Caco-2 (cell line): ENCODE measurements around the gene EPGN. TPM values are rescaled to one million over a fixed set of nuclear protein-coding genes. Genes with fewer than 3 reads are reported as not detected.

Experiments used
- BruUV-seq: library from RNA; stranded (reverse); fragments of 400-500 nt; replicated peaks from 2 replicates; lab custom pipeline; 2021; lab: Mats Ljungman, UMichigan
- CTCF ChIA-PET: fragments of 300-600 bp; sonication (Branson Sonifier 250); formaldehyde crosslinking; loops from one replicate; lab custom pipeline; 2022; ENCODE audit warnings: antibody characterized with exemption; lab: Charles Lee
- POLR2A ChIA-PET: fragments of 300-600 bp; sonication (Branson Sonifier 250); formaldehyde crosslinking; loops from one replicate; lab custom pipeline; 2022; ENCODE audit warnings: antibody characterized with exemption; lab: Charles Lee
- DNase-seq, 2 experiments: peaks; one replicate each; pipeline versions ENCODE4 v3.0.0 to v3.0.0-alpha.2; 2020 to 2022
- H3K27me3 ChIP-seq: replicated peaks from 2 replicates; pipeline ENCODE4 v1.6.0; 2011; ENCODE audit warnings: low read length; ENCODE audit not compliant: control insufficient read depth, insufficient read depth
- H3K36me3 ChIP-seq: 2 replicates; pipeline ENCODE4 v1.5.1; 2011; ENCODE audit warnings: low read length; ENCODE audit not compliant: control insufficient read depth, insufficient read depth
- H3K4me1 ChIP-seq: fragments of 250-450 bp; sonication (Bioruptor Pico); 2 replicates; pipeline ENCODE4 v1.5.1; 2020; ENCODE audit warnings: mild to moderate bottlenecking
- H3K4me3 ChIP-seq: 2 replicates; pipeline ENCODE4 v1.5.1; 2011; ENCODE audit warnings: low read depth, mild to moderate bottlenecking, control low read depth, low read length
- H3K9me3 ChIP-seq: fragments of 250-450 bp; sonication (Bioruptor Pico); 2 replicates; pipeline ENCODE4 v1.5.1; 2020; ENCODE audit warnings: mild to moderate bottlenecking, moderate library complexity
- H3K27ac Mint-ChIP-seq: one replicate; pipeline ENCODE4 v1.8.0; 2022; ENCODE audit warnings: mixed read lengths; ENCODE audit not compliant: unreplicated experiment
- H3K27me3 Mint-ChIP-seq: one replicate; pipeline ENCODE4 v1.8.0; 2022; ENCODE audit warnings: mixed read lengths; ENCODE audit not compliant: insufficient read depth, unreplicated experiment
- H3K36me3 Mint-ChIP-seq: one replicate; pipeline ENCODE4 v1.8.0; 2022; ENCODE audit warnings: mild to moderate bottlenecking, mixed read lengths; ENCODE audit not compliant: insufficient read depth, unreplicated experiment
- H3K4me1 Mint-ChIP-seq: one replicate; pipeline ENCODE4 v1.8.0; 2022; ENCODE audit warnings: low read depth, mixed read lengths; ENCODE audit not compliant: unreplicated experiment
- H3K4me3 Mint-ChIP-seq: one replicate; pipeline ENCODE4 v1.8.0; 2022; ENCODE audit warnings: mild to moderate bottlenecking, moderate library complexity, mixed read lengths; ENCODE audit not compliant: unreplicated experiment
- H3K9me3 Mint-ChIP-seq: one replicate; pipeline ENCODE4 v1.8.0; 2022; ENCODE audit warnings: mixed read lengths; ENCODE audit not compliant: unreplicated experiment
- intact Hi-C: fragments of 100-400 bp; cut with micrococcal nuclease; formaldehyde crosslinking; loops from one replicate; pipeline ENCODE4 v1.10.0; 2022; ENCODE audit not compliant: unreplicated experiment
- total RNA-seq: library from RNA; stranded (reverse); gene quantifications from 2 replicates; pipeline ENCODE4 v1.2.3, GENCODE V29; 2022
- TF ChIP-seq, protein P1 (sequence below), 2 experiments: fragments of 200-600 bp in 1 of 2; IDR thresholded peaks; 1 replicate in 1 of 2; 2 replicates in 1 of 2; pipeline versions ENCODE4 v1.5.1 to v1.8.0; 2011 to 2022; ENCODE audit warnings: antibody characterized with exemption in 1 of 2, control low read depth in 1 of 2, inconsistent platforms in 1 of 2, low read depth in 1 of 2, low read length in 1 of 2, mild to moderate bottlenecking in 1 of 2, moderate library complexity in 1 of 2; ENCODE audit not compliant: insufficient read depth in 1 of 2, severe bottlenecking in 1 of 2, unreplicated experiment in 1 of 2

The EPGN gene
- total RNA-seq, 1 experiment from 2014 or later = not detected

DNA sequence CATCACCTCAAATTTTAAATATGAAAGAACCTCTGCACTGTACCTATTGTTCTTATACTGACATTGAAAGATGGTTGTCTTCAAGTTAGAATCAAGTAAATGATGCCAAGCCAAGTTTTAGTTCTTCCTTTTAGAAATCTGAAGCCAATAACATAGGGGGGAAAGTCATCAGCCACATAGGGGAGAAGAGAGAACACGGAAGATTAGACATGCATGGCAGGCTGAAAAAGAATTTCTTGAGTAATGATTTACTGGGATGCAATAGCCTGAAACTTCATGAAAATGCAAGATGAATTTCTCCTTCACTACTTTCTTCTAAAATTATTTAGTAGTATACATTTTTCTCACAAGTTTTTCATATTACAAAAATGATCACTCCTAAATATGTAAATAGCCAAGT lies 13.6 kb upstream of the EPGN start:
- Histone ChIP-seq H3K4me3 (no peak overlapping the region), H3K9me3 (no peaks in the 10 kb centered on the region), H3K27me3 (no peaks in the 10 kb centered on the region), H3K36me3 (no peaks in the 10 kb centered on the region), H3K4me1 (no peaks in the 10 kb centered on the region)
- ChIA-PET POLR2A (no interaction called here), CTCF (no interaction called here)
- Mint-ChIP-seq H3K27ac (no peak overlapping the region), H3K4me1 (no peaks in the 10 kb centered on the region), H3K36me3 (no peaks in the 10 kb centered on the region), H3K9me3 (no peaks in the 10 kb centered on the region), H3K27me3 (no peaks in the 10 kb centered on the region), H3K4me3 (no peak overlapping the region)
- intact Hi-C loops = no loop called here
- BruUV-seq = no TSS peak
- no peak for DNase-seq
- TF ChIP-seq, protein P1, sequence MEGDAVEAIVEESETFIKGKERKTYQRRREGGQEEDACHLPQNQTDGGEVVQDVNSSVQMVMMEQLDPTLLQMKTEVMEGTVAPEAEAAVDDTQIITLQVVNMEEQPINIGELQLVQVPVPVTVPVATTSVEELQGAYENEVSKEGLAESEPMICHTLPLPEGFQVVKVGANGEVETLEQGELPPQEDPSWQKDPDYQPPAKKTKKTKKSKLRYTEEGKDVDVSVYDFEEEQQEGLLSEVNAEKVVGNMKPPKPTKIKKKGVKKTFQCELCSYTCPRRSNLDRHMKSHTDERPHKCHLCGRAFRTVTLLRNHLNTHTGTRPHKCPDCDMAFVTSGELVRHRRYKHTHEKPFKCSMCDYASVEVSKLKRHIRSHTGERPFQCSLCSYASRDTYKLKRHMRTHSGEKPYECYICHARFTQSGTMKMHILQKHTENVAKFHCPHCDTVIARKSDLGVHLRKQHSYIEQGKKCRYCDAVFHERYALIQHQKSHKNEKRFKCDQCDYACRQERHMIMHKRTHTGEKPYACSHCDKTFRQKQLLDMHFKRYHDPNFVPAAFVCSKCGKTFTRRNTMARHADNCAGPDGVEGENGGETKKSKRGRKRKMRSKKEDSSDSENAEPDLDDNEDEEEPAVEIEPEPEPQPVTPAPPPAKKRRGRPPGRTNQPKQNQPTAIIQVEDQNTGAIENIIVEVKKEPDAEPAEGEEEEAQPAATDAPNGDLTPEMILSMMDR (IDR thresholded peaks at IDR 0.05; ENCODE audit: insufficient read depth in 1 of 2, low read depth in 1 of 2, low read length in 1 of 2, severe bottlenecking in 1 of 2, unreplicated experiment in 1 of 2) = no peak

DNA sequence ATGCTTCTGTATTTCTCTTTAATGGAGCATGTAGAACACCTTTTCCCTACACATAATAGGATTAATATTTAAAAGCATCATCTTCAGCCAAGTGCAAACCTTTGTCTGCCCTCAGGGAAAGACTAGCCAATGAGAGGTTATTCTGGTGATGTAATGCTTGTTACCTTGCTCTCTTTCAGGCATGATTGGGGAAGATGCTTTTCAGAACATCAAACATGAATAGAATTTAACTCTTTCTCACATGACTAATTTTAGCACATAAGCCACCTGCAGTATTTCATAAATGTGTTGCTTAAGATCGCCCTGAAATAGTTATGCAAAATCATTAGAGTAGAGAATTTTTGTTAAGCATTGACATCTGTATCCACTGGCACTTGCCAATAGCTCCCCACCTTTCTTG lies 10.7 kb upstream of the EPGN start:
- no peak overlapping the region for H3K4me3 ChIP-seq
- H3K27me3 Mint-ChIP-seq = no peaks in the 10 kb centered on the region
- H3K36me3 Mint-ChIP-seq = no peaks in the 10 kb centered on the region
- H3K4me1 Mint-ChIP-seq = no peaks in the 10 kb centered on the region
- ChIA-PET POLR2A (no interaction called here), CTCF (no interaction called here)
- H3K9me3 ChIP-seq = no peaks in the 10 kb centered on the region
- no peak overlapping the region for H3K4me3 Mint-ChIP-seq
- TF ChIP-seq, protein P1 (IDR thresholded peaks at IDR 0.05; ENCODE audit: insufficient read depth in 1 of 2, low read depth in 1 of 2, low read length in 1 of 2, severe bottlenecking in 1 of 2, unreplicated experiment in 1 of 2) = no peak
- H3K36me3 ChIP-seq = no peaks in the 10 kb centered on the region
- DNase-seq = no peak
- no peak overlapping the region for H3K27ac Mint-ChIP-seq
- intact Hi-C loops = no loop called here
- no peaks in the 10 kb centered on the region for H3K9me3 Mint-ChIP-seq
- BruUV-seq = no TSS peak
- no peaks in the 10 kb centered on the region for H3K4me1 ChIP-seq
- no peaks in the 10 kb centered on the region for H3K27me3 ChIP-seq

DNA sequence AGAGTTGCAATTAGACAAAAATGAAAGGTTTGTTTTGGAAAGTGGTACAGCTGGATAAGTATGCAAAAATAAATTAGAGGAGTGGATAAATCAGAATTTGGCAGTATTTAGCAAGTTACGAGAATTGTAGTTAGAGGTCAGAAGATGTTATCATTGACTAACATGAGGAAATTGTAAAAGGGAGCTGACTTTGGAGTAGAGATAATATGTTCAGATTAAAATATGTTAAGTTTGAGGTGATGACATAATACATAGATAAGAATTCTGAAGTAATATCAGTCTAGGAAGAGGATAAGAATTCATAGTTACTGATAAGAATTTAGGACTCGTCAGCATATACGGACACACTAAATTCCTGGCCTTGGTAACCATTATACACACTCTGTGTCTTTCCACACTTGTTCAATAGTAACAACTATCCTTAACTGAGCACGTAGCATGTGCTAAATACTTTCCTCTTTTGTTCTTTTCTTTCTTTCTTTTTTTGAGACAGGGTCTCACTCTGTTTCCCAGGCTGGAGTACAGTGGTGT lies 4.1 kb upstream of the EPGN start:
- Mint-ChIP-seq H3K27me3 (no peaks in the 10 kb centered on the region), H3K36me3 (no peaks in the 10 kb centered on the region), H3K9me3 (no peaks in the 10 kb centered on the region), H3K4me1 (no peaks in the 10 kb centered on the region), H3K4me3 (no peak overlapping the region), H3K27ac (no peak overlapping the region)
- TF ChIP-seq, protein P1 (IDR thresholded peaks at IDR 0.05; ENCODE audit: insufficient read depth in 1 of 2, low read depth in 1 of 2, low read length in 1 of 2, severe bottlenecking in 1 of 2, unreplicated experiment in 1 of 2) = no peak
- peaks cover 7% of the 10 kb centered on the region; the same call in 1 of the 2 replicates for H3K4me1 ChIP-seq
- intact Hi-C loops = no loop called here
- H3K36me3 ChIP-seq = no peaks in the 10 kb centered on the region
- ChIA-PET POLR2A (no interaction called here), CTCF (no interaction called here)
- BruUV-seq = no TSS peak
- no peaks in the 10 kb centered on the region for H3K9me3 ChIP-seq
- H3K4me3 ChIP-seq = no peak overlapping the region
- no peaks in the 10 kb centered on the region for H3K27me3 ChIP-seq
- no peak for DNase-seq
